Pons (tissue), 1 donor: ENCODE data around the gene TMEM184A.

ENCODE experiments used
- DNase-seq: peaks from one replicate; pipeline ENCODE4 v3.0.0-alpha.2; 2016; ENCODE audit warnings: low spot score

TMEM184A gene

DNA sequence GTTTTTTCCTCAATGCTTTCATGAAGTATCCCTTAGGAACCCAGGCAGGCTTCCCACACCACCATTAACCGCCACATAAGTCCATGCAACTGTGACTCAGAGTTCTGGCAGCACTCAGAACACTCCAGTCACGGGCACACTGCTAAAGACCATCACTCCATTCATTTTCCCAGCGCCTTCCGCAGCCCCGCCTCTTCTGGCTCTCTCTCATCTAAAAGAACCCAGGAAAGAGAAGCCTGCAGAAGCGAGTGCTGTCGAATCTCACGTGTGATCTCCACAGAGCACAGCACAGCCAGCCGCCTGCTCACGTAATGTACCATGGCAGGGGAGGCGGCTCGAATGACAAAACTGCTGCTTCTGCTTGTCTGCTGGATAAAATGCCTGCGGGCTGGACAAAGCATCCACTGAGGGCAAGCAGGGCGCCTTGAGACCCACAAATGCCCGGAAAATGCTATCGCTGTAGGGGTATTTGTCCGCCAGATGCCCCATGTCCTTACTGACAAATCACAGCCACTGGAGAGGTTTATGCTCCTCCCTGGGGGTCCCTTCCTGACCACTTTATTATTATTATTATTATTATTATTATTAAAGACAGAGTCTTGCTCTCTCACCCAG is 12.0 kb upstream of the TMEM184A start:
- DNase-seq = no peak

DNA sequence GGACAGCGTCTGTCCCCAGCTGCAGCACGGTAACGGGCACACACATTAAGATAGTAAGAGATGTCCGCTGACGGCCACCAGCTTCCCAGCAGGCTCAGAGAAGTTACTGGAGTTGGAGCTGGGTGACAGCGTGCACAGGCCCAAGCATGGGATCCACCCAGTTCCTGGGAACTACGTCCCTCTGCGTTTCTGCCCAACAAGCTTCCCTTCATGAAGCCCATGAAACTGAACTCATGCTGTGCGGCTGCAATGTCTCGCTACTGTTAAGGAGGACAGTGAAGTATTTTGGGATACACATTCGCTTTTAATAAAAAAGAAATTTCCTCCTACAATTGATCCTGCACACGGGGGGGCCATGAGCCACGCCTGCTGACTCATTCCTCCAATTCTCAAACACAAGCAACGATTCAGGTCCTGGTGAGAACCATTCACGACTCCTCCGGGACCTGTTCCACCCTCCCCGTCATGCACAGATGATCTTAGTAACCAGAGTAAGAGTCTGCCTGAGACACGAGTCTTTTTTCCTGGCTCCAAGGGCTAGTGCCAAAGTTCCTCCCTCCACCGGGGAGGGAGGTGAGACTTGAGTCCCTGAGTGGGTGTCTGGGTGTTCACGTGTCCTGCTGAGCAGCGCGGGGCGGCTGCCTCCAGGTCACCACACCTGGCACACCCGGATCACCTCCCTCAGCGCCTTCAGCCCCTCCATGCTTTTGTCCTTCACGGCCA is 11.2 kb upstream of the TMEM184A start:
- no peak for DNase-seq

DNA sequence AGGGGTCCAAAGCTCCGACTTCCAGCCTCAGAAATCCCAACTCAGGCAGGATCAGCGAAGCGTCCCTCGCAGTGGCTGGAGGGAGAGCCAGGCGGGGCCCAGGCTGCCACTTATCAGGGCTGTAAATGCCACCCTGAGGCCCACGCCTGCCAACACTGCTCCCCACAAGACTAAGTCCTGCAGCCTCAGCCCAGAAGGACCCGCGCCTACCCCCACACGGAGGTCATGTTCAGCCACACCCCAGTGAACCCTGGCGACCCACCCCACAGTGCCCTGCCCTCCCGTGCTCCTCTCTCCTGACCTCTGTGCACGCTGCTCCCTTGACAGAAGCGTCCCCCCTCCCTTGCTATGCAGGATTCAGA is 10.7 kb upstream of the TMEM184A start:
- no peak for DNase-seq

DNA sequence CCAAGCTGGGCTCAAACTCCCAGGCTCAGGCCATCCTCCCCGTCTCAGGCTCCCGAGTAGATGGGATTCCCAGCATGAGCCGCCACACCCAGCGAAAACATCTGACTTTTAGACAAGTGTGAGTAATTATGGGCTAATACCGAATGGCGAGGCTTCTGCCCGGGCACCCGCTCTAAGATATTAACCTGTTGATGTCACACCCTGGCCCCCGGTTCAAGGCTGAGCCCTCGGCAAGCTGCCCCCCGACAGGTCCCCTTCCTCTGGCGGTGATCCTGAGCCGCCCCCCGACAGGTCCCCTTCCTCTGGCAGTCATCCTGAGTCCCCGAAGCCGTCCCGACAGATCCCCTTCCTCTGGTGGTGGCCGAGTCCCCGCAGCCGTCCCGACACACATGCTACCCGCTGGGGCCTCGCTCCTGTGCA is 8.6 kb upstream of the TMEM184A start:
- no peak for DNase-seq

DNA sequence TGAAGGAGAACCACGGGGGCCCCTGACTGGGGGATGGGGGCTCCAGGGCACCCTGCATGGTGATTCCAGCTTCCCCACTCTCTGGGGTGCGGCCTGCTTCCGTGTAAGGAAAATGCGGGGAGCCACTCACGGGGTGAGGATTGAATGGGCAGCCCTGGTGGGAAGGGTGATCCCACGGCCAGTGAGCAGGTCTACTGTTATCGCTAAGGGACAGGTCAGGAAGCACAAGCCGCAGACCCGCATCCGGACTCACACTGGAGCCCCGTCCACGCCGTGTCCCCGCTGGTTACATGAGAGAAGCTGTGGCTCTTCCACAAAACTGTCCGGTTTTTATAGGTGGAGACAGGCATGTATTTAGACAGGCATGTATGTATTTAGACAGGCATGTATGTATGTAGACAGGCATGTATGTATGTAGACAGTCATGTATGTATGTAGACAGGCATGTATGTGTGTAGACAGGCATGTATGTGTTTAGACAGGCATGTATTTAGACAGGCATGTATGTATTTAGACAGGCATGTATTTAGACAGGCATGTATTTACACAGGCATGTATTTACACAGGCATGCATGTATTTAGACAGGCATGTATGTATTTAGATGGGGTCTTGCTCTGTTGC is 8.1 kb upstream of the TMEM184A start:
- DNase-seq = no peak

DNA sequence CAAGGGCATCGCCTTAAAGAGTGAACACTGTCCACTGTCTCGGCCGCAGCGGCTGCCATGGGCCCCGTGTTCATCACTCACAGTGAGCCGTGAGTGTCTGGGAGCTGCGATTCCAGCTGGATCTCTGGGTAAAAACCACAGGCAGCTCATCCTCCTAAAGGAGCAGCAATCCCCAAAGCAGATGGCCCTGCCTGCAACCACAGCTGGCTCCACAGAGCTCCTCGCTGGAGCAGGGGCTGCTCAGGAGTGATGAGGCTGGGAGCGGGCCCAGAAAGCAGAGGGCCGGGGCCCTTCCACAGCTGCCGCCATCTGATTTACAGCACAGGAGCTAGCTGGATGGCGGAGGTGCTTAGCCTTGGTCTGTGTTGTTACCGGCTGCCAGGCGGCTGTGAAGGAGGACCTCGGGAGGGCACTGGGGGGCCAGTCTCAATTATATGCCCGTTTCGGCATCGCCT is 6.6 kb upstream of the TMEM184A start:
- DNase-seq = no peak

DNA sequence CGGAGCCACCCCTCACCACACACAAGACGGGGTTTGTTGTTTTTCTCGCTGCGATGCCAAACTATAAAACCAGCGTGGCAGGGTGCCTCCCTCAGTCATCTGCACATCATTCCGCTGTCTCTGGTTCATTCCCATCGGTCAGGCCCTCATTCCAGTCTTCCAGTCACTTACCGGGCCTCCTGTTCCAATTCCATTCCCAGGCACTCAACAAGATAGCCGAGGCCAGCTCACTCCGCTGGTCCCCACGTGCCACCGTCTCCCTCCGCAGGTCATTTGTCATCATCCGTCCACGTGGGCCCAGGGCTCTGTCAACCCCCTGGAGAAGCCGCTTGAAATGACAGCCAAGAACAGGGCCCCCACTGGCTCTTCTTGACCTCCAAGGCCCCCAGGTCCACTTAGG is 6.1 kb upstream of the TMEM184A start:
- DNase-seq = no peak

DNA sequence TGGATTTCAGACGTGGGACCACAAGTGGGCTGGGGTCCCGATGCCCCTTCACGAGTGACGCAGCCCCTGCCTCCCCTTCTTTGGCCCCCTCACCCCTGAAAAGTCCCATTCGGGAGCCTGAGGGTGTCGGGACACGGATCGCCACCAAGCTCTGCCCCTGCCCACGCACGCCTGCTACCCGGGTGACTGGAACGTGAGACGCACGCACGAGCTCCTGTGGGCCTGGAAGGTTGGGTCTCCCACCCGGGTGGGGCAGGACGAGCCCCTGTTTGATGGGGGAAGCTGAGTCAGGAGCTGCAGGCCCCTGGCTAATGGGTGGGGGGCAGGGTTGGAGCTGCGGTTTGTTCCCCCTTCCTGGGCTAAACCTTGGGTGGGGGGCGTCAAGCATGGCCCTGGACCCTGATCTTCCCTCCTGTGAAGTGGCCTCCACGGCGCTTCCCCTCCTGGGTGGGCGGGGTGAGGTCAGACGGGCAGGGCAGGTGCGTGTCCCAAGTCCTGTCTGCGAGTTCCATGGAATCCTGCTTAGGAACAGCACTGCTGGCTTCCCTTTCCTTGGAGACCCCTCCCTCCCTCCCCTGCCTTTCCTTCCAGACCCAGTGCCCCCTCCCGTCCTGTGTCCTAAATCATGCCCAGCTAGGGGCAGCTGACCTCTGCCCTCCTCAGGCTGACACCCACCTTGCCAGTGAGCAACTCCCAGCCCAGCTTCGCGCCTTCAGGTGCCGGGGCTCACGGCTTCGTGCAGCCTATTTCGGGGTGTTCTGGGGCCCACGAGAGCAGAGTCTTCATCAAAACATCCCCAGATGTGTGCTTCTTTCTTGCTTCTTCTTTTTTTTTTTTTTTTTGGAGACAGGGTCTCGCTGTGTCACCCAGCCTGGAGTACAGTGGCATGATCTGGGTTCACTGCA is 5.3 kb upstream of the TMEM184A start:
- no peak for DNase-seq

DNA sequence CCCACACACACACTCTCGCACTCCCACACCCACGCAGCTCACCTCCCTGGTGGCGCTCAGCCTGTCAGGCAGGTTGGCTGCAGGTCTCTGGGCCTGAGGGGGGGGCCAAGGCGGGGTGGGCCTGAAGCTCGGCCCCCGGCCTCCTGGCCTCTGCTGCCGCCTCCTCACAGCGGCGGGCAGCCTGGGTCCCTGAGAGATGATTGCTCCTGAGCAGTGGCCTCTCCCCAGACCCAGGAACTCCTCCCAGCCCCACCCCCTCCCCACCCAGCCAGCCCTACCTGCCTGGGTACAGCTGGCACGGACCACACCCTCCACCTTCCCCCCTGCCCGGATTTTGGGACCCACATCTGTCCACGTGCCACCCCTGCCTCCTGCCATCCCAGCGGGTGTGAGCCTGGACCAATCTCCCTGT is 4.6 kb upstream of the TMEM184A start:
- no peak for DNase-seq

DNA sequence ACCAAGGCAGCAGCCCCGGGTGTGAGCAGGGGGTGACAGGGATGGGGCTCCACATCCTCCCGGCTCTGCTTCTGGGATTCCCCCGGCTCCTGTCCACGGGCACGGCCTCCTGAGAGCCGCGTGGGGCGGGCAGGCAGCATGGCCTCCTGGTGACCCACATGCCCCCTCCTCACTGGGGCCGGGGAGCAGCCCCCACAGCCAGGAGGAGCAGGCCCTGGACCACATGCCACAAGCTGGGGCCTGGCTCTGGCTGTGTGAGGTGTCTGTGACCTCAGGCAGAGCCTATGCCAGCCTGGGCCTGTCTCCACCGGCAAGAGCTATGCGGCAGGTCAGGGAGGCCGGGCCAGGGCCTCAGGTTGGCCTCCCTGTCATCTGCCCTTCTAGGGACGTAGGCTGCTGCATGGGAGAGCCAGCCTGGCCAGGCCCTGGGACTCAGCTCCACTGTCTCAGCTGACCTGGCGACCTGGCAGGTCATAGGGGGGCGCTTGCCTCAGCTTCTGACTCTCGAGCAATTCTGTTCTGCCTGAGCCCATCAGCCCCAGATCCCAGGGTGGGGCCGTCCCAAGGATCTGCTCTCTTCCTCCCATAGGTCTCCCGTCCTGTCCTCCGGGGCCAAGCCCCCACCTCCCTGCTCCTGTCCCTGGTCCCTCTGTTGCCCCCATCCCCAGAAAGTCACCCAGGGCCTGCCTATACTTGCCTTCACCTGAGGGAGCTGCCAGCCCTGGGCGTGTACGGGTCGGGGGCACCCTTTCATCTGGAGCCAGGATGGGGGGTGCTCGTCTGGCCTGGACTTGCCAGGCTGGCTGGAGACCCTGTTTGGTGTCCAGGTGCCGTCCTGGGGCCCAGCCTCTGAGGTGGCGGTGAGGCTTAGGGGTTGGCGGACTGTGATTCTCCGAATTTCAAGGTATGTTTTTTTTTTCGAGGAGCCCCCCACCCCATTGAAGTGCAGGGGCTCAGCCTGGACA is 3.9 kb upstream of the TMEM184A start:
- DNase-seq = no peak

DNA sequence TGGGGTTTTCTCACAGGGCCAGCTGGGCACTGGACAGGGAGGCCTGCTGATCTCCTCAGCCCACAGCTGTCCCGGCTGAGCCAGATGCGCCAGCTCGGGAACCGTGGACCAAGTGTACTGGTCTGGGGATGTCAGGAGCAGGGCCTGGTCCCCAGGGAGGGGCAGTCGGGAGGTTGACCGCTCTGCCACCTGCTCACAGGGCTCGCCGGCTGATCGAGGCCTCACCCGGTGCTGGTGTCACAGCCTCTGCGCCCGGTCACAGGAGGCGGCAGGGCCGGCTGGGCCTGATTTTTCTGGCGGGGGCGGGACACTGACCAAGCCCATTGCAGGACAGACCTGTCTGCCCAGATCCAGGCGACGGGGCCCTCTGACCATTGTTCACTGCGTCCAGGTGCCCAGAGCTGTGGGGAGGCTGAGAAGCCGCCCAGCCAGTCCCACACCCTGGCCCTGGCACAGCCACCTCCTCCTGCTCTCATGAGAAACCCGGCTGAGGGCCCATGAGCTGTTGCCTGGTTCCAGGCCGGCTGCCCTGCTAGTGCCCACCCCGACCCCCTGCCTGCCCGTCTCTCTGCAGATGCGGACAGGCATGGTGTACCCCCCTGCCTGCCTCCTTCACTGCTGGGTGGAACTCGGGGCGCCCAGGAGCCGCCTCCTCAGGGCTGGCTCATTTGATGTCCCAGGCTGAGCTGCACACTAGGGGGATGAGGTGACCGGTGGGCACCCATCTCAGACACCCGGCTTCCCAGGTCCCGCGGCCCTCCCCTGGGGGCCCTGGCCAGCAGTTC is 3.0 kb upstream of the TMEM184A start:
- DNase-seq = no peak

DNA sequence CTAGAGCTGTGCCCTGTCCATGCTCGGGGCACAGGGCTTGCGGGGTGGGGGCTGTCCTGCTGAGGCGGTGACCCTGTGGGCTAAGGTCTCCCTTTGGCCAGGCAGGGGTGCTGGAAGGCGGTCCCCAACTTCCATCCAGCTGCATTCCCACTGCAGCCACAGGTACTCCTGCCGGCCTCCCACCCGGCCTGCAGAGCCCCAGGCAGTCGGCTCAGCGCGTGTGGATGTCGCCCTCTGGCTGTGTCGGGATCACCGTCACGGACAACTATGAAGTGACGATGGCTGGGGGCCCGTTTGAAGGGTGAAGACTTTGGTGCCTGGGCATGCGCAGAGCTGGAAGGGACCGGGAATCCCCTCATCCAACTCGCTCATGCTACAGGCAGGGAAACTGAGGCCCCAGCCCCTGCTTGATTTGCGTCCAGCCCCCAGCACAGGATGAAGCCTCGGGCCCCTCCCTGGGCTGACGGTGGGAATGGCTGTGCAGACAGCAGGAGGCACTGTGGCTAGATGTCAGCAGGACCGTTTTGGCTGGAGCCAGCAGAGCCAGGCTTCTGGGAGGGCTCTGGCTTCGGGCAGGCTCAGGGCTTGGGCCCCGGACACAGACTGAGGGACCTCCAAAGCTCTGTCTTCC is 2.3 kb upstream of the TMEM184A start:
- no peak for DNase-seq

DNA sequence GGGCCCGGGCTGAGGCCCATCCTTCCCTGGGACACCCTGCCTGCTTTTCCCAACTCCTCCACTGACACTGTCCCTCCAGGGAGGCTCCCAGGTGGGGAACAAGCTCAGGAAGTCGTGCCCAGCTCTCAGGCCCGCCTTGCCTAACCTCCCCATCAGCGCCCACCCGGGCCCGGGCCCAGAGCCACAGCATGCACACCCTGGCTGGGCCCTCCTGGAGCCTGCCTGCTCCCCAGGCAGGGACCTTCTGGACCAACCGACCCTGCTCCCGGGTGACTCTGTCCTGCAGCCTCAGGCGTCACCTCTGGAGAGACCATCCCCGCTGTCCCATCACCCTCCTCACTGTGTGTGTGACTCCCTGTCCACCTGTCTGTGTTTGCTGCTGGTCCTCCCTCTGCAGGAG is 1.8 kb upstream of the TMEM184A start:
- no peak for DNase-seq

DNA sequence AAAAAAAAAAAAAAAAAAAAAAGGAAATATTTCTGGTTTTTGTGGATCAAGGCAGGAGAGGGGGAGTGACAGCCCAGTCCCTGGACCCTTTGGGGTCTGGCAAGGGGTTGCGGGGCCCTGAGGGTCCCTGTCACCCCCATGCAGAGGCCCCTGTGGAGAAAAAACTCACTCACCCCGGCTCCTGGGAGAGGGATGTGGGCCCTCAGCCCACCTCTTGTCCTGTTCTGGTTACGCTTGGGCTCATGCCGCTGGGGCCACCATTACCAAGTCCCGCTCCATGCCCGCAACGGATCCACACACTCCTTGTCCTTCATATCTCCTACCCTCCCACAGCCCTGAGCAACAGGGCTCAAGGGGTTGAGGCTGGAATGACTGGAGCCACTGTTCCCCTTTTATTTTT is 1.0 kb upstream of the TMEM184A start:
- DNase-seq = no peak

DNA sequence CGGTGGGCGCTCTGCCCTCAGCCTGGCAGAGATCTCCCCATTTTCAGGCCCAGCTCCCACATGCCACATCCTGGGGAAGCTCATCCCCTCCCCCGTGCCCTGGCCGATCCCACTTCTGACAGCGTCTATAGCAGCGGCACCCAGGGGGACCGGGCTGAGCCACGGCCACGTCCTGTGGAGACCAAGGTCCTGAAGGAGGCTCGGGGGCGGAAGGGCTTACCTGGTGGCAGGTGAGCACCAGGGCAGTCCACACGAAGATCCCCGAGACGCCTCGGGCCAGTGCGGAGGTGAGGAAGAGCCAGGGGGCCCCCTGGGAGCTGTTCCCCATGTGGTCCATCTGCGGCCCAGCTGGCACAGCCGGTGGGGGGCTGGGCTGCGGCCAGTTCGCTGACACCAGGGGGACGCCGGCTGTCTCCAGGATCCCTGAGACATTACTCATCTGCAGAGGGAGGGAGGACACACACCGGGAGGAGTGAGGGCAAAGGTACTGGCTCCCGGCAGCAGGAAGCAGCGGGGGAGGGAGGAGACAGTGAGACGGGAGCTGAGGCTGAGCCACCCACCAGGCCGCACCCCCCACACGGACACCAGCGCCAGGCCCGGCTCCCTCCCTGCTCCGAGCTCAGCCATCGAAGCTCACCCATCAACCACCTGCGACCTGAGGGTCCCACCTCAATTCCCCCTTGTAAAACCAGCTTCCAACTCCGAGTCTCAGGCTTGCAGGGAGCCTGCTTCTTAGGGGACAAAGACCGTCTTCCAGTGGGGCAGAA is 776 bp downstream of the TMEM184A start:
- no peak for DNase-seq

DNA sequence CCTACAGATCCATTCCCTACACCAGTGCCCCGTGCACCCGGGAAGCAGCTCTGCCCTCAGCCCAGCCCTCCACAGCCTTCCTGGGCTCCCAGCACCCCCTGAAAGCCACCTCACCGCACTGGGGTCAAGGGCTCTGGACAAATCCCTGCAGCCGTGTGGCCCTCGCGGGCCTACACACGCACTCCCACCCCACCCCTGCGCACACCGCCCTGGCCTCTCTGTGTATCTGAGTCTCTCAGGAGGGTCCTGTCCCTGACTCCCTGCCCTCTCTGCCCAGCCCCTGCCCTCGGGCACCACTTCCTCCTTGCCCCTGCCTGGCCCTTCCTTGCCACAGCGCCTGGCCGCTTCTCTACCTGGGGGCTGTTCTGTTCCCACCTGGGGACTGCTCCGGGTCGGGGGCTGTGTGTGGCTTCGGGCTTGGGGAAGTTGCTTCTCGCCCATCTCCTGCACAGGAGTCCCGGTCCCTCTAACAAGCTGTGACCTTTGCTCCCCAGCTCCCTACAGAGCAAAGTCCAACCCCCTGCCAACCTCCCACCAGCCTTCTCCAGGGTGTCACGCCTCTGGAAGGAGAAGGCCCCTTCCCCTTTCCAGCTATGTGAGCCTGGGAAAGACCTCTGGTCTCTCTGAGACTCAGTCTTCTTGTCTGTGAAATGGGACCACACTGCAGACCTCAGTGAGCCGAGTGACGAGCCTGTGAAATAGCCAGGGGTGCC is 1.5 kb downstream of the TMEM184A start:
- DNase-seq = no peak

DNA sequence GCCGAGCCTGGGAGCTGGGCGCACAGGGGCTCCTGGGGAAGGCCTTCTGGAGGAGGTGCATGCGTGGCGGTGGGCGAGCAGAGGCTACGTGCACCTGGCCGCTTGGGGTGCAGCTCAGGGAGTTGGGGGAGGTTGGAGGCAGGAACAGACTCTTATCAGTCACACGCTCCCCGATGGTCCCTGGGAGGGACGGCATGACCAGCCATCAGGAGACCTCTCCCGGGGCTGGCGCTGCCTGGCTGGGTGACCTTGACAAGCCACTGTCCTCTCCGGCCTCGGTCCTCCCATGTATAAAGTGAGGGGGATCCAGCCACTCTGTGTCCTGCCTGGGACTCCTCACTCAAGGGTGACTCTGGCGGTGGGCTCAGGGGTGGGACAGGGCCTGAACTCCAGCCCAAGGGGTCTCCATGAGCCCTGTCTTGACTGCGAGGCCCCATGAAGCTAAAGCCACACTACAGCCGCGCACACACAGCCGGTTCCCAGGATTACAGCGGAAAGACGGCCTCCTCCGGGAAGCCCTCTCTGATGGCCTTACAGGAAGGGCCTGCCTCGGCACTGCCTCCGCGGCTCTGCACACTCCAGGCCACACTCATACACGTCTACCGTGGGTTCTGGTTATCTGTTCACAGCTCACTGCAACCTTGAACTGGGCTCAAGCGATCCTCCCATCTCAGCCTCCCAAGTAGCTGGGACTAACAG is 2.3 kb downstream of the TMEM184A start:
- no peak for DNase-seq

DNA sequence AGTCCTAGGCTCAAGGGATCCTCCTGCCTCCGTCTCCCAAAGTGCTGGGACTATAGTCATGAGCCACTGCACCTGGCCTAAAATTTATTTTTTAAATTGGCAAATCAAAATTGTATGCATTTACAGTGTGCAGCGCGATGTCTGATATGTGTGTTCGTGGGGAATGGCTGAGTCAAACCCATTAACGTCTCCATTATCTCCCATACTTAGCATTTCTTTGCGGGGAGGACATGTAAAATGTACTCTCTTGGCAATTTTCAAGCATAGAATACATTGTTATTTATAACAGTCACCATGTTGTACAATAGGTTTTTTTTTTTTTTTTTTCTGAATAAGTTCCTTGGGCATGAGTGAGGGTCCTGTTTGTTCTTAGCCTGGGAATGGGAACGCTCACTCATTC is 3.8 kb downstream of the TMEM184A start:
- DNase-seq = no peak
